NCI-H2227 treated with DMSO at 0.1 percent for 48 hours (cell line): ENCODE measurements around the gene PTGR1.
"Not testable (repeated sequence)": the region's sequence is repeated elsewhere in the genome, so short reads cannot be mapped to it uniquely, and the experiment has no call there.

Experiments
- DNase-seq: peaks from one replicate; lab custom pipeline; 2025; lab: John Stamatoyannopoulos, UW

Gene PTGR1

DNA sequence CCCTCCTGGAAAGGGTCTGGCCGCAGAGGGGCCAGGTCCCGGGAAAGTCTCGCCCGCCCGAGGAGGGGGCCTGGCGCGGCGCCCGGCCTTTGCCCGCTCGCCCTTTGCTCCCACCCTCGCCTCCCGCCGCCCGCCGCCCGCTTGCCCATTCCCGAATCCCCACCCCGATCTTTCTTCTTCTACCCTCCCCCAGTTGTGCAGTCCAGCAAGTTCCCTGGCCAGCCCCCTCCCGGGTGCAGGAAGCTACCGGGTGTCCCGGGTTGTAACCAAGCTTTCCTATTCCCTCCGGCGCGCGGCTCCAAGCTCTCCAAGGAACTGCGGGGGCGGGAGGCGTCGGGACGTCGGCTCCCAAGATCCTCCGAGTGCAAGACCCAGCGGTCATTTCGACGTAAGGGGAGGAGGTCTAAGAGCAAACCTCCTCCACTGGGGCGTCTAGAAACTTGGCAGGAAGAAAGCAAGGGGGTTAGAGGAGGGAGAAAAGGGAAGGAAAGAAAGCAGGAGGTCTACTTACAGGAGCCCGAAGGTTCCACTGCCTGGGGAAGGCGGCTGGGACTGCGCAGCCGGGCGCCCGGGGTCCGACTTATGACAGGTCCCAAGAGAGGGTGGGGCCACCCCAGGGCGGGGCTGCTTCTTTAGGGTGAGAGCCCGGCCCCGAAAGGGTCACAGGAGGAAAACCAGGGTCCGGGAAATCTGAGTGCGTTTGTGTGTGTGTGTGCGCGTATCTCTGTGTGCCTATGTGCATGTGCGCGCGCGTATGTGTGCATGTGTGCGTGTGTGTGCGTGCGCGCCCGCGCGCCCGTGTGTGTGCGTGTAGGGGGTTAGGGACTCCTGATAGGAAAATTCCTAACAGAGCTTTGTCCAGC, at the start of gene PTGR1:
Gene PTGR1 (minus strand): TSS at position 556 of the 863 bp plus-strand sequence. CDS start 2,225 bp downstream, outside the sequence.
- peak; percentile 71 for DNase-seq

GRCh38 chr9:111649016-111649415, 49.6 kb upstream of the PTGR1 start:
- no peak for DNase-seq

- no peak for DNase-seq
These were observed 48.6 kb upstream of the PTGR1 start for GRCh38 chr9:111648066-111648465.

DNA sequence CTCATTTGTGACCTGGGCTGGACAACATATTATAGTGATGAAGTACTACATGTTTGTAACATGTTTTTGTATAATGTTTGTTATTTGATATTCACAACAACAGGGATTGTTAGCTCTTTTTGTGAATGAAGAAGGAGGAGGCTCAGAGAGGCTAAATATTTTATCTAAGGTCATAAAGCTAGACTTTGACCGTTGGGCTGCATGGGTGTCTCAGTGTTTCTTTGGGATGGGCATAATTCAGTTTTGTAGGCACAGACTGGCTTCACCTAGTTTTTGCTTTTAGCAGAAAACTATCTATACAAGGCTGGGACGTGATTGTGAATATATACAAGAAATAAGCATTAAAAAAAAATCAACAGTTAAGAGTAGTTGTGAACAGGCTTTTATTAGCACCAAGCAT, 47.0 kb upstream of the PTGR1 start:
- no peak for DNase-seq

GRCh38 chr9:111645806-111646205, 46.4 kb upstream of the PTGR1 start:
- no peak for DNase-seq

DNA sequence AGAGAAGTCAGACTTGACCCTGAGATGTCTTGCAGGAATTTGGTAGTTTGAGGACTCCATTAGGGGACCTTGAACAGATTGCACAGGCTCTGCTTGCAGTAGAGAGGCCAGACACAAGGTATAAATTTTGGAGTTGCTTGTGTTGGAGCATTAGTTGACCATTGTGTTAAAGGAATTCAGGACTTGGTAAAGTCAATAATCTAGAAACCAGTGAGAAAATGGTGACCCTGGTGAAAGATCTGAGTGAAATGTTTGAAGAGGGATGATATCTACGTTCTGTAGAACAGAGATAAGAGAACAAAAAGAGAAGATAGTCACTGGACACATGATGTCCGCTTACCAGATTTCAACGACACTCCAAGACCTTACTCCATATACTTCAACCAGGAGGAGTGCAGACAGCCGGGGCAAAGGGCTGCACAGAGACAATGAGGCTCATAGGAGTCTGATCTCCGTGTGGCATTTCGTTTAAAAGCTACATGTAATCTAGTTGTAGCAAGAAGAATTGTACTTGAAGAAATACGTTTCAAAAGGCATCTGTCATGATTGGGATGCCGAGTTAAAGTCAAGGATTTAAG, 44.8 kb upstream of the PTGR1 start:
- no peak for DNase-seq

GRCh38 chr9:111637421-111637950, 38.0 kb upstream of the PTGR1 start:
- no peak for DNase-seq

DNA sequence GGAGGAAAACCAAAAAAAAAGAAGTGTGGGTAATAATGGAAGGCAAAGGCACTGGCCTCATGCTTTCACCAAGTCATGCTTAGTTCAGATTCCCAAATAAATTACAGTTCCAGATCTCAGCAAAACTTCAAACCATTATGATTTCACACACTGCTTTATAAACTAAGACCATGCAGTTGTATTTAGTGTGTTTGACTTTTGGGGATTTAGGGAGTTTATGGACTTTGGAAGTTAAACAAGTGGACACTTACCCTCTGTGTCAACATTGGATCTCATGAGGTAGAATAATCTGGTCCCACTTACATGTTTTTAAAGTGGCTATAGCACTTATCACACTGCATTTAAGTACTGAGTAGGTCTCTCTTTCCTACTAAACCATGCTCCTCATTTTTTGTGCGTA, 35.4 kb upstream of the PTGR1 start:
- DNase-seq, result no peak

DNA sequence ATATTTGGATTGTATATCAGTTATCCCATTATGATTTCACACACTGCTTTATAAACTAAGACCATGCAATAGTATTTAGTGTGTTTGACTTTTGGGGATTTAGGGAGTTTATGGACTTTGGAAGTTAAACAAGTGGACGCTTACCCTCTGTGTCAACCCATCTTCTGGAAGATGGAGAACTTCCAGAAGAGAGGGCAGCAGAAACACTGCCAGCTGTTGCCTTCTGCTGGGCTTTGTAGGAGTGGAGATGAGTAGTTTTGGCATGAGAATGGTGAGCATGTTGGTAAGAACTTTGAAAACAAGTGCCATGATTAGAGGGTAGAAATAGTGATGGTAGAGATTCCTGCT, 33.9 kb upstream of the PTGR1 start:
- no peak for DNase-seq

- no peak for DNase-seq
These were observed 33.4 kb upstream of the PTGR1 start for GRCh38 chr9:111632695-111633388.

GRCh38 chr9:111632060-111632459, 32.6 kb upstream of the PTGR1 start:
- DNase-seq, result no peak

GRCh38 chr9:111631214-111631971, 31.9 kb upstream of the PTGR1 start, which contains the start of gene DNAJC25:
TSS of gene DNAJC25 (plus strand) at chr9:111631334. CDS start at chr9:111631408, 74 bp downstream.
- DNase-seq, result peak; percentile 96

- DNase-seq, result no peak
These were observed 31.4 kb upstream of the PTGR1 start for GRCh38 chr9:111630964-111631213.

- no peak for DNase-seq
These were observed 30.9 kb upstream of the PTGR1 start for GRCh38 chr9:111630182-111630963.

GRCh38 chr9:111628411-111628810, 29.0 kb upstream of the PTGR1 start:
- DNase-seq, result no peak

DNA sequence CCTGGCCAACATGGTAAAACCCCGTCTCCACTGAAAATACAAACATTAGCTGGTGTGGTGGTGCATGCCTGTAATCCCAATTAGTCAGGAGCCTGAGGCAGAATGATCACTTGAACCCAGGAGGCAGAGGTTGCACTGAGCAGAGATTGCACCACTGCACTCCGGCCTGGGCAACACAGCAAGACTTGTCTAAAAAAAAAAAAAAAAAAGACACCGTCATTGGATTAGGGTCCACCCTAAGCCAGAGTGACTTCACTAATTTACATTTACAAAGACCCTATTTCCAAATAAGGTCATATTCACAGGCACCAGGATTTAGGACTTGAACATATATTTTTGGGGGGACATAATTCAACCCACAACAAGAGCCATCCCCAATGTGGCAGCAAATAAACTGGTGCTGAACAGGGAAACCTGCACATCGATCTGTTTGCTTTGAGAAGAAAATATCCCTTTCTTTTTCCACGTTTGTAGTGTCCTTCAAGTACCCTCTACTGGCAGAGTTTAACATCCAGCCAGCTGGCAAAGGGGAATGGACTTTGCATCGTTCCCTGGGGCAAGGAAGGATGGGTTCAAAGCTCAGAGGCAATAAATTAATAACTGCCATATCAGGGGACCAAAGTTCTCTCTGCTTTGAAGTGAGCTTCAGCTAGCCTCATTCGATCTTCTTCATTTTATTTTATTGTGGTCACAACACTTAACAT, 28.0 kb upstream of the PTGR1 start:
- DNase-seq, result no peak

GRCh38 chr9:111622626-111623025, 23.2 kb upstream of the PTGR1 start:
- DNase-seq, result no peak

DNA sequence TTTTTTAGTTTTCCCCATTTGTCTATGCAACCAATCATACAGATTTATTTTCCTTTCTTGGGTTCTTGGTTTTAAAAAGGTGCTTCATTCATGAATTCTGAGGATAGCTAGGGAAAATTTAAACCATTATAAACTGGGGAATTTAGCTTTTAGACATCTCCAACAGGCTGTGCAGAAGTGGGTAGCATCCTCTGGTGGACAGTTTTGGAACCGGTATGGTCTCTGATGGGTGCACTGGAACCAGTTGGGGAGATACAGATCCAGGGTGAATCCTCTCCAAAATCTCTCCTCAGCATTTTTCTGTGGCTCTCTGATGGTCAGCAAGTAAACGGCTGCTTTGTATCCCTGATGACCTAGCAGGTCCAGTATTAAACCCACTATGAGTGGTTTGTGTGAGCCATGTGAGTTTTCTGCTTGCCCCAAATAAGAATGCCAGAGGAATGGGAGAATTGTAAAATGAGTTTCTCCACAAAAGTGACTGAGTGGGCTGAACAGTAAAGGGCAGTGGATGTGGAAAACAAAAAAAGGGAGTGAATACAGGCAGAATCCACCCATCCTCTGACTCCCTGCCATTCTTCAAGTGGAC, 22.5 kb upstream of the PTGR1 start:
- no peak for DNase-seq

DNA sequence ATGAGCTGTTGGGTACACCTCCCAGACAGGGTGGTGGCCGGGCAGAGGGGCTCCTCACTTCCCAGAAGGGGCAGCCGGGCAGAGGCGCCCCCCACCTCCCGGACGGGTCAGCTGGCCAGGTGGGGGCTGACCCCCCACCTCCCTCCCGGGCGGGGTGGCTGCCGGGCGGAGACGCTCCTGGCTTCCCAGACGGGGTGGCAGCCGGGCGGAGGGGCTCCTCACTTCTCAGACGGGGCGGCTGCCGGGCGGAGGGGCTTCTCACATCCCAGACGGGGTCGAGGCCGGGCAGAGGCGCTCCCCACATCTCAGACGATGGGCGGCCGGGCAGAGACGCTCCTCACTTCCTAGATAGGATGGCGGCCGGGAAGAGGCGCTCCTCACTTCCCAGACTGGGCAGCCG, 17.9 kb upstream of the PTGR1 start:
- not testable (repeated sequence) for DNase-seq

- no peak for DNase-seq
These were observed 16.5 kb upstream of the PTGR1 start for GRCh38 chr9:111615928-111616327.
